GM19455 (cell line): Measurements from ENCODE around the gene RIPOR2.

ENCODE experiments used
- ATAC-seq: cut with Tn5 transposase; IDR thresholded peaks from one replicate; pipeline ENCODE4 v1.9.1; 2021; ENCODE audit not compliant: unreplicated experiment

Gene RIPOR2

GRCh38 chr6:24935366-24936152 is at the start of gene RIPOR2:
Gene RIPOR2, minus strand, starts transcription at chr6:24935960. Its CDS starts 62 bp downstream, at chr6:24935898.
- peak; percentile 30 for ATAC-seq

- ATAC-seq, result no peak
Measured at GRCh38 chr6:24985323-24985722, 49.6 kb upstream of the RIPOR2 start.

- no peak for ATAC-seq
Measured at GRCh38 chr6:24982231-24982630, 46.5 kb upstream of the RIPOR2 start.

- ATAC-seq, result no peak
Measured at GRCh38 chr6:24981386-24981760, 45.6 kb upstream of the RIPOR2 start.

GRCh38 chr6:24980507-24981385 is 45.0 kb upstream of the RIPOR2 start:
- no peak for ATAC-seq

- ATAC-seq, result no peak
Measured at GRCh38 chr6:24979176-24979575, 43.4 kb upstream of the RIPOR2 start.

GRCh38 chr6:24974182-24975171 is 38.7 kb upstream of the RIPOR2 start:
- peak; percentile 91 for ATAC-seq

GRCh38 chr6:24972311-24972958 is 36.7 kb upstream of the RIPOR2 start:
- ATAC-seq, result no peak

- no peak for ATAC-seq
Measured at GRCh38 chr6:24971067-24971466, 35.3 kb upstream of the RIPOR2 start.

GRCh38 chr6:24969343-24969860 is 33.6 kb upstream of the RIPOR2 start:
- no peak for ATAC-seq

GRCh38 chr6:24968783-24969182 is 33.0 kb upstream of the RIPOR2 start:
- ATAC-seq, result no peak

- ATAC-seq, result no peak
Measured at GRCh38 chr6:24967211-24967610, 31.5 kb upstream of the RIPOR2 start.

- ATAC-seq, result no peak
Measured at GRCh38 chr6:24966381-24966780, 30.6 kb upstream of the RIPOR2 start.

- no peak for ATAC-seq
Measured at GRCh38 chr6:24963887-24964570, 28.3 kb upstream of the RIPOR2 start.

- no peak for ATAC-seq
Measured at GRCh38 chr6:24963339-24963738, 27.6 kb upstream of the RIPOR2 start.

- no peak for ATAC-seq
Measured at GRCh38 chr6:24961852-24962251, 26.1 kb upstream of the RIPOR2 start.

- no peak for ATAC-seq
Measured at GRCh38 chr6:24960991-24961475, 25.3 kb upstream of the RIPOR2 start.

GRCh38 chr6:24959319-24959718 is 23.6 kb upstream of the RIPOR2 start:
- no peak for ATAC-seq

GRCh38 chr6:24957199-24957598 is 21.4 kb upstream of the RIPOR2 start:
- ATAC-seq, result no peak
